OCI-LY1 (cell line): ENCODE results near the gene ARHGAP22.

Experiments
- H2AFZ ChIP-seq: fragments of 200-600 bp; sonication (generic), shearing (Covaris generic); 2 replicates; pipeline ENCODE4 v1.6.0; 2014; ENCODE audit warnings: antibody characterized with exemption, mild to moderate bottlenecking, low read length
- H3F3A ChIP-seq: fragments of 200-600 bp; sonication (generic), shearing (Covaris generic); 2 replicates; pipeline ENCODE4 v1.6.0; 2014; ENCODE audit warnings: mild to moderate bottlenecking, antibody characterized with exemption, low read length, moderate library complexity; ENCODE audit not compliant: insufficient read depth
- H3K27ac ChIP-seq: fragments of 200-600 bp; sonication (generic); 2 replicates; pipeline ENCODE4 v1.5.1; 2014; ENCODE audit warnings: low read length, mixed run types, mild to moderate bottlenecking, low read depth; ENCODE audit not compliant: poor library complexity, severe bottlenecking
- H3K27me3 ChIP-seq: fragments of 200-600 bp; sonication (generic); 2 replicates; pipeline ENCODE4 v1.6.0; 2014; ENCODE audit warnings: antibody characterized with exemption, mild to moderate bottlenecking, low read length, moderate library complexity; ENCODE audit not compliant: insufficient read depth
- H3K36me3 ChIP-seq: fragments of 200-600 bp; sonication (generic); 2 replicates; pipeline ENCODE4 v1.6.1; 2014; ENCODE audit warnings: mild to moderate bottlenecking, antibody characterized with exemption, low read length, moderate library complexity, mixed read lengths; ENCODE audit not compliant: insufficient read depth
- H3K4me1 ChIP-seq: fragments of 200-600 bp; sonication (generic); 2 replicates; pipeline ENCODE4 v1.5.1; 2014; ENCODE audit warnings: mild to moderate bottlenecking, low read length, moderate library complexity; ENCODE audit not compliant: insufficient read depth, severe bottlenecking
- H3K4me2 ChIP-seq: fragments of 200-600 bp; sonication (generic), shearing (Covaris generic); 2 replicates; pipeline ENCODE4 v1.6.1; 2014; ENCODE audit warnings: low read length
- H3K4me3 ChIP-seq: fragments of 200-600 bp; sonication (generic); 2 replicates; pipeline ENCODE4 v1.5.1; 2014; ENCODE audit warnings: low read length, low read depth, mild to moderate bottlenecking, mixed read lengths; ENCODE audit not compliant: poor library complexity, severe bottlenecking
- H3K79me2 ChIP-seq: fragments of 200-600 bp; shearing (Covaris generic); 2 replicates; pipeline ENCODE4 v1.6.1; 2016; ENCODE audit warnings: mixed run types, low read length, mixed read lengths; ENCODE audit not compliant: insufficient read depth
- H3K9ac ChIP-seq: fragments of 200-600 bp; sonication (generic), shearing (Covaris generic); 2 replicates; pipeline ENCODE4 v1.6.1; 2014; ENCODE audit warnings: mild to moderate bottlenecking, low read length, mixed read lengths
- H3K9me2 ChIP-seq: fragments of 200-600 bp; sonication (generic), shearing (Covaris generic); 2 replicates; pipeline ENCODE4 v1.6.1; 2014; ENCODE audit warnings: low read depth, mild to moderate bottlenecking, low read length, mixed read lengths
- H3K9me3 ChIP-seq: fragments of 200-600 bp; shearing (Covaris generic); 2 replicates; pipeline ENCODE4 v1.6.1; 2014; ENCODE audit warnings: low read length, mixed read lengths
- H4K20me1 ChIP-seq: fragments of 200-600 bp; sonication (generic), shearing (Covaris generic); 2 replicates; pipeline ENCODE4 v1.6.0; 2016; ENCODE audit warnings: mild to moderate bottlenecking, low read length; ENCODE audit not compliant: insufficient read depth
- EZH2 ChIP-seq: fragments of 200-600 bp; sonication (generic), shearing (Covaris generic); IDR thresholded peaks from 2 replicates; pipeline ENCODE4 v1.8.0; 2017; ENCODE audit warnings: borderline replicate concordance, mixed run types, mild to moderate bottlenecking, antibody characterized with exemption, low read length, moderate library complexity, mixed read lengths
- TF ChIP-seq, protein P1 (sequence below): fragments of 200-600 bp; sonication (generic), shearing (Covaris generic); IDR thresholded peaks from 2 replicates; pipeline ENCODE4 v1.5.1; 2017; ENCODE audit warnings: mild to moderate bottlenecking, antibody characterized with exemption, low read length, moderate library complexity, mixed read lengths

ARHGAP22 gene

GRCh38 chr10:48437546-48437945 lies 167.3 kb downstream of the ARHGAP22 start:
- no peaks in the 10 kb centered on the region for H3K9me3 ChIP-seq
- H2AFZ ChIP-seq, result no peak overlapping the region
- H3K27ac ChIP-seq, result no peak overlapping the region
- no peaks in the 10 kb centered on the region for H3K9me2 ChIP-seq
- TF ChIP-seq EZH2, result no peak
- TF ChIP-seq, protein P1, sequence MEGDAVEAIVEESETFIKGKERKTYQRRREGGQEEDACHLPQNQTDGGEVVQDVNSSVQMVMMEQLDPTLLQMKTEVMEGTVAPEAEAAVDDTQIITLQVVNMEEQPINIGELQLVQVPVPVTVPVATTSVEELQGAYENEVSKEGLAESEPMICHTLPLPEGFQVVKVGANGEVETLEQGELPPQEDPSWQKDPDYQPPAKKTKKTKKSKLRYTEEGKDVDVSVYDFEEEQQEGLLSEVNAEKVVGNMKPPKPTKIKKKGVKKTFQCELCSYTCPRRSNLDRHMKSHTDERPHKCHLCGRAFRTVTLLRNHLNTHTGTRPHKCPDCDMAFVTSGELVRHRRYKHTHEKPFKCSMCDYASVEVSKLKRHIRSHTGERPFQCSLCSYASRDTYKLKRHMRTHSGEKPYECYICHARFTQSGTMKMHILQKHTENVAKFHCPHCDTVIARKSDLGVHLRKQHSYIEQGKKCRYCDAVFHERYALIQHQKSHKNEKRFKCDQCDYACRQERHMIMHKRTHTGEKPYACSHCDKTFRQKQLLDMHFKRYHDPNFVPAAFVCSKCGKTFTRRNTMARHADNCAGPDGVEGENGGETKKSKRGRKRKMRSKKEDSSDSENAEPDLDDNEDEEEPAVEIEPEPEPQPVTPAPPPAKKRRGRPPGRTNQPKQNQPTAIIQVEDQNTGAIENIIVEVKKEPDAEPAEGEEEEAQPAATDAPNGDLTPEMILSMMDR, result no peak
- H3K9ac ChIP-seq, result no peak overlapping the region
- no peak overlapping the region for H3K4me2 ChIP-seq
- H3K4me3 ChIP-seq, result no peak overlapping the region
- no peaks in the 10 kb centered on the region for H3F3A ChIP-seq
- no peaks in the 10 kb centered on the region for H4K20me1 ChIP-seq
- no peaks in the 10 kb centered on the region for H3K4me1 ChIP-seq
- H3K27me3 ChIP-seq, result no peaks in the 10 kb centered on the region
- H3K79me2 ChIP-seq, result no peaks in the 10 kb centered on the region
- H3K36me3 ChIP-seq, result no peaks in the 10 kb centered on the region

GRCh38 chr10:48431871-48432270 lies 173.0 kb downstream of the ARHGAP22 start:
- H3K4me3 ChIP-seq, result no peak overlapping the region
- H3F3A ChIP-seq, result no peaks in the 10 kb centered on the region
- no peaks in the 10 kb centered on the region for H3K79me2 ChIP-seq
- H4K20me1 ChIP-seq, result no peaks in the 10 kb centered on the region
- no peaks in the 10 kb centered on the region for H3K36me3 ChIP-seq
- no peak overlapping the region for H2AFZ ChIP-seq
- H3K27ac ChIP-seq, result no peak overlapping the region
- H3K27me3 ChIP-seq, result no peaks in the 10 kb centered on the region
- H3K9me2 ChIP-seq, result no peaks in the 10 kb centered on the region
- no peak overlapping the region for H3K9ac ChIP-seq
- no peak for TF ChIP-seq EZH2
- TF ChIP-seq, protein P1, result no peak
- H3K4me1 ChIP-seq, result no peaks in the 10 kb centered on the region
- H3K4me2 ChIP-seq, result no peak overlapping the region
- H3K9me3 ChIP-seq, result no peaks in the 10 kb centered on the region

DNA sequence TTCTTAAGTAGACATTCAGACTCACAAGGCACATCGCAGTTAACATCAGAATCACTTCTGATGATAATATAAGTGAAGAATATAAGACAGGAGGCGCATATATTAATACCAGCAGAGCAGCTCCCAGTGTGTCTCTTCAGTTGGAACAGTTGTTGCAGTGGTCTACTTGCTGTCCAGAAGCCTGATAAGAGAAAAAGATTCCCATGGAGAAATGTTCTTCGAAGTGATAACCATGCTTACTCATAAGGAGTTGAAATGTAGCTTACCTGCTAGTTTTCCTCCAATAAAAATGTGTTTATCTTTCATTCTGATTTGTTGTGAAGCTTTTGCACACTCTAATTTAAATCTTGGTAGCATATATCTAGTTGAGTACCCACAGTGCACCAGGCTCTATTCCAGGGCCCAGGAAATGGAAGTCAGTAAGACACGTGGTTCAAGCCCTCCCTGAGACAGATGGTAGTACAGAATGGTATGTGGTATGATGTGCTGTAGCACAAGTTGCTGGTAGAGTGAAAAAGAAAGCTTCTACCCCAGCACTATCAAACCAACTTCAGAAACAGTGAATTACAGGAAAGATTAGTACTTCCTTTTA lies 174.4 kb downstream of the ARHGAP22 start:
- no peak for TF ChIP-seq EZH2
- TF ChIP-seq, protein P1, result no peak
- no peaks in the 10 kb centered on the region for H3K9me3 ChIP-seq
- H3K4me2 ChIP-seq, result no peak overlapping the region
- H3K79me2 ChIP-seq, result no peaks in the 10 kb centered on the region
- H3F3A ChIP-seq, result no peaks in the 10 kb centered on the region
- H3K9me2 ChIP-seq, result no peaks in the 10 kb centered on the region
- no peak overlapping the region for H3K4me3 ChIP-seq
- no peak overlapping the region for H3K9ac ChIP-seq
- no peak overlapping the region for H2AFZ ChIP-seq
- H4K20me1 ChIP-seq, result no peaks in the 10 kb centered on the region
- H3K36me3 ChIP-seq, result no peaks in the 10 kb centered on the region
- no peak overlapping the region for H3K27ac ChIP-seq
- no peaks in the 10 kb centered on the region for H3K4me1 ChIP-seq
- no peaks in the 10 kb centered on the region for H3K27me3 ChIP-seq
